Stimulated activated CD8-positive, alpha-beta memory T cell treated with anti-CD3 and anti-CD28 coated beads, Interleukin-15, amount 100 ng/mL, for 4 hours (primary cell): ENCODE measurements around the gene OXTR.
"Not testable (repeated sequence)": the region's sequence is repeated elsewhere in the genome, so short reads cannot be mapped to it uniquely, and the experiment has no call there.

Experiments
- DNase-seq, 2 donors: peaks; one replicate each; pipeline ENCODE4 v3.0.0-alpha.2; 2020; ENCODE audit warnings: low read depth in 2 of 2

The OXTR gene

GRCh38 chr3:8741581-8742261 is 27.7 kb downstream of the OXTR start:
- no peak for DNase-seq

- DNase-seq, result no peak
These were observed 29.5 kb downstream of the OXTR start for GRCh38 chr3:8739757-8740504.

GRCh38 chr3:8738639-8739038 is 30.8 kb downstream of the OXTR start:
- no peak for DNase-seq

- no peak for DNase-seq
These were observed 31.6 kb downstream of the OXTR start for GRCh38 chr3:8737823-8738222.

GRCh38 chr3:8737301-8737700 is 32.1 kb downstream of the OXTR start:
- no peak for DNase-seq

- no peak for DNase-seq
These were observed 33.0 kb downstream of the OXTR start for GRCh38 chr3:8736436-8736835.

GRCh38 chr3:8734908-8735307 is 34.5 kb downstream of the OXTR start:
- no peak for DNase-seq

GRCh38 chr3:8734137-8734878 is 35.1 kb downstream of the OXTR start:
- DNase-seq, result no peak

- no peak for DNase-seq
These were observed 35.9 kb downstream of the OXTR start, which contains the start of gene CAV3 for GRCh38 chr3:8733332-8734094. TSS of gene CAV3 (plus strand) at chr3:8733802. CDS start at chr3:8733877, 75 bp downstream.

GRCh38 chr3:8732413-8732812 is 37.0 kb downstream of the OXTR start:
- no peak for DNase-seq

- no peak for DNase-seq
These were observed 38.8 kb downstream of the OXTR start for GRCh38 chr3:8730656-8731055.

- no peak for DNase-seq
These were observed 39.9 kb downstream of the OXTR start for GRCh38 chr3:8729479-8729878.

- DNase-seq, result no peak
These were observed 41.6 kb downstream of the OXTR start for GRCh38 chr3:8727605-8728512.

- no peak for DNase-seq
These were observed 45.2 kb downstream of the OXTR start for GRCh38 chr3:8724108-8724752.

- no peak for DNase-seq
These were observed 45.8 kb downstream of the OXTR start for GRCh38 chr3:8723612-8724011.

GRCh38 chr3:8722808-8723207 is 46.6 kb downstream of the OXTR start:
- DNase-seq, result no peak

GRCh38 chr3:8715757-8716156 is 53.7 kb downstream of the OXTR start:
- not testable (repeated sequence) for DNase-seq

- DNase-seq, result no peak
These were observed 55.3 kb downstream of the OXTR start for GRCh38 chr3:8713901-8714759.

GRCh38 chr3:8712908-8713255 is 56.5 kb downstream of the OXTR start:
- DNase-seq, result no peak
